ENCODE measurements around the gene ORM2. TPM values are rescaled to one million over a fixed set of nuclear protein-coding genes. Genes with fewer than 3 reads are reported as not detected.

ORM2 gene
- total RNA-seq, 1 donor from 2014 or later: not detected

DNA sequence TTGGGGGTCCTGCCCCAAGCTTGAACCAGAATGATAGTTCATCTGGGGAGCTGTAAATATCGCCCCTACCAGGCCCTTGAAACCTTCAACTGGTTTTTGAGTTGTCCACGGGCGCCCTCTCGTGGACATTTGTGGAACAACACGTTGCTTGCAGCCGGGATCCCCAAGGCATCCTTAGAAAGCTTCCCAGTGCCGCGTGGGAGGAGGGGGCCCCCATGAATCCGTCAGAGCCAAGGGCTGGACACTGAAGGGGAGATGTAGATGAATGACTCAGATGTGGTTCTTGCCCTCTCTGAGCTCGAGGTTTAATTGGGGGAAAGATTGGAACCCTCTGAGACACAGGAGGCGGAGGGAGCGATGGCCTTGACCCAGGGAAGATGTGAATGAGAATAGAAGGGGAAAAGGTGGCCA is 38.6 kb upstream of the ORM2 start:
- peak; percentile 87 for DNase-seq (ENCODE audit: low read depth, low spot score)
- H3K4me3 Mint-ChIP-seq: no peak overlapping the region
- H3K27me3 Mint-ChIP-seq (ENCODE audit: low read depth): no peaks in the 10 kb centered on the region
- peaks cover 27% of the 10 kb centered on the region for H3K36me3 Mint-ChIP-seq (ENCODE audit: low read depth)
- H3K9me3 Mint-ChIP-seq: peaks cover 13% of the 10 kb centered on the region
- peaks cover 11% of the 10 kb centered on the region for H3K4me1 Mint-ChIP-seq
- TF ChIP-seq, protein P1, sequence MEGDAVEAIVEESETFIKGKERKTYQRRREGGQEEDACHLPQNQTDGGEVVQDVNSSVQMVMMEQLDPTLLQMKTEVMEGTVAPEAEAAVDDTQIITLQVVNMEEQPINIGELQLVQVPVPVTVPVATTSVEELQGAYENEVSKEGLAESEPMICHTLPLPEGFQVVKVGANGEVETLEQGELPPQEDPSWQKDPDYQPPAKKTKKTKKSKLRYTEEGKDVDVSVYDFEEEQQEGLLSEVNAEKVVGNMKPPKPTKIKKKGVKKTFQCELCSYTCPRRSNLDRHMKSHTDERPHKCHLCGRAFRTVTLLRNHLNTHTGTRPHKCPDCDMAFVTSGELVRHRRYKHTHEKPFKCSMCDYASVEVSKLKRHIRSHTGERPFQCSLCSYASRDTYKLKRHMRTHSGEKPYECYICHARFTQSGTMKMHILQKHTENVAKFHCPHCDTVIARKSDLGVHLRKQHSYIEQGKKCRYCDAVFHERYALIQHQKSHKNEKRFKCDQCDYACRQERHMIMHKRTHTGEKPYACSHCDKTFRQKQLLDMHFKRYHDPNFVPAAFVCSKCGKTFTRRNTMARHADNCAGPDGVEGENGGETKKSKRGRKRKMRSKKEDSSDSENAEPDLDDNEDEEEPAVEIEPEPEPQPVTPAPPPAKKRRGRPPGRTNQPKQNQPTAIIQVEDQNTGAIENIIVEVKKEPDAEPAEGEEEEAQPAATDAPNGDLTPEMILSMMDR (conservative IDR thresholded peaks at IDR 0.05): peak; percentile 93
- H3K27ac Mint-ChIP-seq (ENCODE audit: unreplicated experiment): no peak overlapping the region

DNA sequence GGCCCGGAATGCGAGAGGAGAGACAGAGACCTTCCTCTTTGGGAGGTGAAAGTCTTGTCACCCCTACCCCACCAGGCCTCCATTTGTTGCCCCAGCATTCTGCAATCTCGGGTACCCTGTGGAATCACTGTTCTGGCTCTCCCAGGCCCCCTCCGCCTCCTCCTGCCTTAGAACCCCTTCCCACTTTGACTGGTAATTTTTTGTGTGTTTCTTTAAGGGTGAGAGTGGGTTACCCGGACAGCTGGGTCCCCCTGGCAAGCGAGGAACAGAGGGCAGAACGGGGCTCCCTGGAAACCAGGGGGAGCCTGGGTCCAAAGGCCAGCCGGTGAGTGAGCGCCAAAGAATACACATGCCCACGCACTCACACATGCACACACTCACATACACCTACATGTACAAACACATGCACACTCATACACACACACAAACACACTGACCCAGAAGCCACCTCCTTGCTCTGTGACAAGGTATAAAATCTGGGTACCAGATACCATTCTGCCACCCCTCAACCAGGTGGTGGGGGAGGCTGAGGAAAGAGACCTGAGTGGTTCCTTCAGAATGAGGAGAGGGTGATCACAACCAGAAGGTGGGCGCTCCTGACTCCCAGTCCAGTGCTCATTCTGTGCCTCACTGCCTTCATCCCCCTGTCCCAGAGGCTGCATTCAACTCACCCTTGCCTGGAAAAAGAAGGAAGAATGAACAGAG is 37.6 kb upstream of the ORM2 start:
- H3K9me3 Mint-ChIP-seq: peaks cover 13% of the 10 kb centered on the region
- peaks cover 29% of the 10 kb centered on the region for H3K36me3 Mint-ChIP-seq (ENCODE audit: low read depth)
- H3K4me1 Mint-ChIP-seq: peaks cover 11% of the 10 kb centered on the region
- no peaks in the 10 kb centered on the region for H3K27me3 Mint-ChIP-seq (ENCODE audit: low read depth)
- no peak for DNase-seq (ENCODE audit: low read depth, low spot score)
- H3K27ac Mint-ChIP-seq (ENCODE audit: unreplicated experiment): no peak overlapping the region
- H3K4me3 Mint-ChIP-seq: no peak overlapping the region
- TF ChIP-seq, protein P1 (conservative IDR thresholded peaks at IDR 0.05): no peak

DNA sequence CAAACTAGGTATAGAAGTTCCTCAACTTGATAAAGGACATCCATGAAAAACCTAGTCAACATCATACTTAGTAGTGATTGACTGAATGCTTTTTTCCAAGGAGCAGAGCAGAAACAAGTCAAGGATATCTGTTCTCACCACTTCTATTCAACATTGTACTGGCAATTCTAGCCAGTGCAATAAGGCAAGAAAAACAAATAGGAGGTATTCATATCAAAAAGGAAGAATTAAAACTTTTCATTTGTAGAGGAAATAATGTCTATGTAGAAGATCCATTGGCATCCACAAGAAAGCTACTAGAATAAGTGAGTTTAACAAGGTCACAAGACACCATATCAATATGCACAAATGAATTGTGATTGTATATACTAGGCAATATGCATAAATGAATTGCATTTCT is 35.0 kb upstream of the ORM2 start:
- H3K4me3 Mint-ChIP-seq: no peak overlapping the region
- TF ChIP-seq, protein P1 (conservative IDR thresholded peaks at IDR 0.05): no peak
- no peaks in the 10 kb centered on the region for H3K27me3 Mint-ChIP-seq (ENCODE audit: low read depth)
- H3K36me3 Mint-ChIP-seq (ENCODE audit: low read depth): peaks cover 35% of the 10 kb centered on the region
- H3K9me3 Mint-ChIP-seq: peaks cover 13% of the 10 kb centered on the region
- no peak for DNase-seq (ENCODE audit: low read depth, low spot score)
- H3K27ac Mint-ChIP-seq (ENCODE audit: unreplicated experiment): no peak overlapping the region
- peaks cover 5% of the 10 kb centered on the region for H3K4me1 Mint-ChIP-seq

DNA sequence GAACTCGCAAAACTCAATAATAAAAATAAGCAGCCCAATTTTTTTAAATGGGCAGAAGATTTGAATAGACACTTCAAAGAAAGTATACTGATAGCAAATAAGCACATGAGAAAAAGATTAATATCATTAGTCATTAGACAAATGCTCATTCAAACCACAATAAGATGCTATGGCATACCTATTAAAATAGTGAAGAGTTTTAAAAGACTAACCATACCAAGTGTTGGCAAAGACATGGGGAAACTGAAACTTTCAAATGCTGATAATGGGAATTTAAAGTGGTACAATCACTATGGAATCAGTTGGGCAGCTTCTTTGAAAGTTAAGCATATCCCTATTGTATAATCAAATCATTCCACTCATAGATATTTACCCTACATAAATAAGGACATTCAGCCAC is 33.3 kb upstream of the ORM2 start:
- Mint-ChIP-seq H3K4me3 (no peak overlapping the region), H3K4me1 (no peaks in the 10 kb centered on the region)

DNA sequence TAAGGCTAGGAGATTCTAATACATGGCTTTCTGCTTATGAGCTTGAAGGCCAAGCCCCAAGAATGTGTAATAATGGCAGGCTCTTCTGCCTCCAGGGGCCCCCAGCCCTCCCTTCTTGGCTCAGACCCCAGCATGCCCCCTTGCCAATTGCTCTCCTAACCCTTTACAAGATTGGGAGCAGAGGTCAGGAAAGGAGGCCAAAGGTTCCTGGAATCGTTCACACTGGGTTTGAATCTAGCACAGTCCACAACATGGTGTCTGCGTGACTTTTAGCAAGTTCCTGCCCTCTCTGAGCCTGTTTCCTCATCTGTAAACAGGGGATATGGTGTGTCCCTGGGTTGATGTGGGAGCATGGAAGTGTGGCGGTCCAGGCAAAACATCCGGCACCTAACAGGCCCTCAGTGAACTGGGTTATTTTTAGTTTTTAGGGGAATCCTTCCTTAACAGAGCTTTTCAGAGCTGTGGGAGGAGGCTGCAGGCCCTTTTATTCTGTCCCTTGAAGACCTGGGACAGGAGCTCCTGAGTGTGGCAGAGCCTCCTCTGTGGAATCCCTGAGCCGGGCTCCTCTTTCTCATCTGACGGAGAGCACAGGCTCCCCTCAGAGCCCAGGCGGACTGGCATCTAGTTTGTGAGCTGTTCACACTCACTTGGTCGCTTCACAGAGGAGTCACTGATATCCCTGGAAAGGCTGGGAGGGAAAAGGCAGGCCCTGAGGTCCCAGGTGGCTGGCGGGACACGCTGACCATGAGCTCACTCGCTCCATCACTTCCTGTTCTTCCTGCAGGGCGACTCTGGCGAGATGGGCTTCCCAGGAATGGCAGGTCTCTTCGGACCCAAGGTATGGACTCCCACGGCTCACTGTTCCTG is 30.1 kb upstream of the ORM2 start:
- H3K27ac Mint-ChIP-seq (ENCODE audit: unreplicated experiment): no peak overlapping the region
- peaks cover 22% of the 10 kb centered on the region for H3K36me3 Mint-ChIP-seq (ENCODE audit: low read depth)
- no peak overlapping the region for H3K4me3 Mint-ChIP-seq
- TF ChIP-seq, protein P1 (conservative IDR thresholded peaks at IDR 0.05): no peak
- H3K4me1 Mint-ChIP-seq: no peaks in the 10 kb centered on the region
- H3K9me3 Mint-ChIP-seq: peaks cover 13% of the 10 kb centered on the region
- DNase-seq (ENCODE audit: low read depth, low spot score): no peak
- no peaks in the 10 kb centered on the region for H3K27me3 Mint-ChIP-seq (ENCODE audit: low read depth)

More for the DNA sequence above, 33.3 kb upstream of the ORM2 start:
- Mint-ChIP-seq H3K36me3 (ENCODE audit: low read depth) (peaks cover 33% of the 10 kb centered on the region), H3K9me3 (peaks cover 13% of the 10 kb centered on the region), H3K27ac (ENCODE audit: unreplicated experiment) (no peak overlapping the region), H3K27me3 (ENCODE audit: low read depth) (no peaks in the 10 kb centered on the region)
- TF ChIP-seq, protein P1 (conservative IDR thresholded peaks at IDR 0.05): no peak
- no peak for DNase-seq (ENCODE audit: low read depth, low spot score)
